ENCODE measurements around the gene PRKCZ. TPM values are rescaled to one million over a fixed set of nuclear protein-coding genes. Genes with fewer than 3 reads are reported as not detected.

The PRKCZ gene
- total RNA-seq, 1 experiment from 2014 or later = 56.8 TPM

DNA sequence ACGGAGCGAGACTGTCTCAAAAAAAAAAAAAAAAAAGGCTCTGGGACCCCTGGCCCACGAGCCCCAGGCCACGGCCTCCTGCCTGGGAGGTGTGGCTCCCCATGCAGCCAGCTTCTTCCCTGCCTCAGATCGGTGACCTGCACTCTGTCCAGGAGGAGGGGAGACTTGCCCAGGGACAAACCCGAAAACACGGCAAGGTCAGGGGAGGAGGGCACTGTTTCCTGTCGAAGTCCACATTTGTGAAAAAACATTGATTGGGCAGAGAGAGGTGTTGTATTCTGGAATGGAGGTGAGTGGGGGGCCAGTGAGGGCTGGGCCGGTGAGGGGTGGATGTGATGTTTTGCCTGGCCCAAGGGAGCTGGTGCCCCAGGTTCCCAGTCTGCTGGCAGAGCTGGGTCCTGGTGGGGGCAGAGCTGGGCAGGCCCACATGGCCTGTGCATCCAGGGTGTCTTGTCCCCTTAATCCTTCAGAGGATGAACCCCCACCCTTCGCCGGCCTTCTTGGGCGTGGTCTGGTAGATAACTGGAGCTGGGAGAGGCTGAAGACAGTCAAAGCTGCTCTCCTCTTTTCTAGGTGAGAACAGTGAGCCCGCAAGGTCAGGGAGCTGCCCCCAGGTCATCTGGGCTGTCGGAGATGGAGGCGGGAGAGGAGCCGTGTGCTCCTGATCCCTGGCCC, 156.7 kb downstream of the PRKCZ start:
- TF ChIP-seq EZH2phosphoT487 (IDR thresholded peaks at IDR 0.05; ENCODE audit: borderline replicate concordance, low read length) (no peak), EZH2 (IDR thresholded peaks at IDR 0.05; ENCODE audit: low read length, unreplicated experiment) (no peak)
- TF ChIP-seq, protein P1, sequence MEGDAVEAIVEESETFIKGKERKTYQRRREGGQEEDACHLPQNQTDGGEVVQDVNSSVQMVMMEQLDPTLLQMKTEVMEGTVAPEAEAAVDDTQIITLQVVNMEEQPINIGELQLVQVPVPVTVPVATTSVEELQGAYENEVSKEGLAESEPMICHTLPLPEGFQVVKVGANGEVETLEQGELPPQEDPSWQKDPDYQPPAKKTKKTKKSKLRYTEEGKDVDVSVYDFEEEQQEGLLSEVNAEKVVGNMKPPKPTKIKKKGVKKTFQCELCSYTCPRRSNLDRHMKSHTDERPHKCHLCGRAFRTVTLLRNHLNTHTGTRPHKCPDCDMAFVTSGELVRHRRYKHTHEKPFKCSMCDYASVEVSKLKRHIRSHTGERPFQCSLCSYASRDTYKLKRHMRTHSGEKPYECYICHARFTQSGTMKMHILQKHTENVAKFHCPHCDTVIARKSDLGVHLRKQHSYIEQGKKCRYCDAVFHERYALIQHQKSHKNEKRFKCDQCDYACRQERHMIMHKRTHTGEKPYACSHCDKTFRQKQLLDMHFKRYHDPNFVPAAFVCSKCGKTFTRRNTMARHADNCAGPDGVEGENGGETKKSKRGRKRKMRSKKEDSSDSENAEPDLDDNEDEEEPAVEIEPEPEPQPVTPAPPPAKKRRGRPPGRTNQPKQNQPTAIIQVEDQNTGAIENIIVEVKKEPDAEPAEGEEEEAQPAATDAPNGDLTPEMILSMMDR (conservative IDR thresholded peaks at IDR 0.05; ENCODE audit: low read depth, low read length) = no peak
- no peak for ATAC-seq
- no peaks in the 10 kb centered on the region for H4K20me1 ChIP-seq (ENCODE audit: low read length)
- H3K4me1 ChIP-seq (ENCODE audit: insufficient read depth, low read length) = peaks cover 37% of the 10 kb centered on the region
- no peaks in the 10 kb centered on the region for H3K9me3 ChIP-seq (ENCODE audit: low read length)
- H3K27me3 ChIP-seq (ENCODE audit: low read length) = no peaks in the 10 kb centered on the region
- no peaks in the 10 kb centered on the region for H3K36me3 ChIP-seq (ENCODE audit: low read depth, low read length)
- H3K9ac ChIP-seq (ENCODE audit: low read length) = no peak overlapping the region
- no peaks in the 10 kb centered on the region for H3K9me2 ChIP-seq (replicated peaks; ENCODE audit: low read length)
- H3K27ac ChIP-seq (ENCODE audit: low read length) = no peak overlapping the region
- H3K4me2 ChIP-seq (ENCODE audit: low read length) = no peak overlapping the region
- ChIA-PET POLR2A (ENCODE audit: unreplicated experiment) (interaction anchor here (2.1 kb wide), 1 partner anchor 8 kb away, joined by 9 read pairs; no protein-coding TSS in a partner anchor), CTCF (interaction anchor here (0.8 kb wide), 1 partner anchor 12 kb away, joined by 3 read pairs; the partner anchor contains the start of gene FAAP20)
- H3K4me3 ChIP-seq (ENCODE audit: low read length) = no peak overlapping the region
- no peak for DNase-seq
- BruUV-seq (replicated peaks) = no TSS peak
- intact Hi-C loops (cut with micrococcal nuclease) = loop anchor here (5.0 kb wide), 1 partner anchor 105 kb away; no protein-coding TSS in a partner anchor
- H3F3A ChIP-seq (ENCODE audit: low read length, unreplicated experiment) = no peaks in the 10 kb centered on the region
- H2AFZ ChIP-seq (ENCODE audit: low read length) = no peak overlapping the region
- H3K79me2 ChIP-seq (ENCODE audit: low read length) = no peaks in the 10 kb centered on the region

DNA sequence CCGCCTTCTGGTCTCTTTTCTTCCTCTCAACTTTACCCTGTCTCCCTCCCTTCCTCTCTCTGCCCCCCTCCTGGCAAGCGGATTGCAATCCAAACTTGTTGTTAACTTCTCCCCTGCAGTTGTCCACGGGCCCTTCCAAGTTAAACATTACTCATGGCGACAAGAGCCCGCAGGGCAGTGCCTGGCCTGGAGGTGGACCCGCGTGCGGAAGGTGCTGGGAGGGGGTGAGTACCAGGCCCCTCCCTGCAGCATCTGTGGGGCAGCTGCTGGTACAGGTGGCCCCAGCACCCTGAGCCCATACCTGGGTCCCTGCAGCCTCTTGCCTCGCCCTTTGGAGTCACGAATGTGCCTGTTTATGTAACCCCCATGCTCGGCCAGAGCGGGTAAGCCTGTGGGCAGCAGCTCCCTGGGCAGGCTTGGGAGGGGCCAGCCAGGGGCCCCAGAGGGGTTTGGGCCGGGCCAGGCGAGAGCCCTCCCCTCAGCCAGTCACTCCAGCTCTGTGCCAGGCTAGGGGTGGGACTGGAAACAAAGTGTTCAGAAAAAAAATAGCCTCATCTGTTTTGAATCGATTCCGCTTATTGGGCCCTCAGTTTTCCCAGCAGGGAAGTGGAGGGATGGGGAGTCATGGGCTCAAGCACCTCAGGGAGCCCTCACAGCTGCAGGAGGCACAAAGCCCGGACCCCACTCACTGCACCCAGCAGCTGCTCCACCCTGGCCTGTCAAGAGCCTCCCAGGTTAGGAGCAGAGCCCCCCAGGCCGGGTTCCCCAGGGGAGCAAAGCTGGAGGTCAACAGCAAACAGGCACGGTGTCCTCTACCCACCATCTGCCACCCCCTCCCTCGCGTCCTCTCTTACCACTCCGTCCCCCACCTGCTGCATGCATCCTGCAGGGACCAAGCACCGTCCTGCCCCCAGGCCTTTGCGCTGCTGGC, 158.4 kb downstream of the PRKCZ start:
- ATAC-seq (peak; percentile 68), DNase-seq (peak; percentile 100)
- Histone ChIP-seq H4K20me1 (ENCODE audit: low read length) (no peaks in the 10 kb centered on the region), H3K4me3 (ENCODE audit: low read length) (peak overlapping the region; percentile 28; the same call in 1 of the 2 replicates), H3K9me2 (replicated peaks; ENCODE audit: low read length) (no peaks in the 10 kb centered on the region), H3K9ac (ENCODE audit: low read length) (0 out of 2 replicates have a peak overlapping the region, but pooled peaks have one; percentile 8), H3K4me2 (ENCODE audit: low read length) (peak overlapping the region; percentile 80), H3K4me1 (ENCODE audit: insufficient read depth, low read length) (peaks cover 54% of the 10 kb centered on the region), H3K79me2 (ENCODE audit: low read length) (no peaks in the 10 kb centered on the region), H2AFZ (ENCODE audit: low read length) (peak overlapping the region; percentile 54), H3K36me3 (ENCODE audit: low read depth, low read length) (no peaks in the 10 kb centered on the region), H3F3A (ENCODE audit: low read length, unreplicated experiment) (no peaks in the 10 kb centered on the region), H3K27me3 (ENCODE audit: low read length) (no peaks in the 10 kb centered on the region), H3K9me3 (ENCODE audit: low read length) (no peaks in the 10 kb centered on the region), H3K27ac (ENCODE audit: low read length) (peak overlapping the region; percentile 54)
- BruUV-seq (replicated peaks) = no TSS peak
- ChIA-PET POLR2A (ENCODE audit: unreplicated experiment) (interaction anchor here (0.6 to 2.1 kb wide), 3 partner anchors 9 to 21 kb away, joined by 5 to 9 read pairs (median 6); no protein-coding TSS in a partner anchor), CTCF (interaction anchor here (1.1 to 1.2 kb wide), 2 partner anchors 9 to 13 kb away, joined by 4 to 5 read pairs; partner anchors contain the start of gene FAAP20)
- TF ChIP-seq EZH2 (IDR thresholded peaks at IDR 0.05; ENCODE audit: low read length, unreplicated experiment) = no peak
- TF ChIP-seq EZH2phosphoT487 (IDR thresholded peaks at IDR 0.05; ENCODE audit: borderline replicate concordance, low read length) = peak; percentile 87
- TF ChIP-seq, protein P1 (conservative IDR thresholded peaks at IDR 0.05; ENCODE audit: low read depth, low read length) = no peak
- intact Hi-C loops (cut with micrococcal nuclease) = loop anchor here (2.0 to 5.0 kb wide), 2 partner anchors 14 to 104 kb away; partner anchors contain the start of gene FAAP20

Measured in PC-3 (cell line).